CD4-positive, alpha-beta T cell treated with Interleukin-15 for 4 hours (primary cell): ENCODE data around the gene ASCL3.
"Not testable (repeated sequence)": the region's sequence is repeated elsewhere in the genome, so short reads cannot be mapped to it uniquely, and the experiment has no call there.

Experiments used
- DNase-seq: peaks from one replicate; pipeline ENCODE4 v3.0.0-alpha.2; 2020; ENCODE audit warnings: low spot score

Gene ASCL3

GRCh38 chr11:8910649-8911026 is 32.2 kb downstream of the ASCL3 start:
- DNase-seq, result no peak

DNA sequence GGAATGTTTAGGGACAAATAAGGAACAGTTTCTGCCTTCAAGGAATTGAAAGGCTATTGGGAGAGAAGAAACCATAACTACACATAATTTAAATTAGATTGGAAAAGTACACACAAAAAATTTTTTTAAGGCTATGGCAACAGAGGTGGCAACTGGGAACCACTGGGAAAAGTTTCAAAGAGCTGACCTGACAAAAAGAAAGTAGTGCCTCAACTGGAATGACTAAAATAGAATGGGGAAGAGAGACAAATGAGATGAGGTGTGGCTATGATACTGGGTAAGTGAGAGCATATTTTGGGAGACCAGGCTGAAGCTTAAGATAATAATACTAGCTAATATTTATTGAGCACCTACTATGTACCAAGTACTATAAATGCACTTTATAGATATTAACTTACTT is 34.7 kb downstream of the ASCL3 start:
- no peak for DNase-seq

DNA sequence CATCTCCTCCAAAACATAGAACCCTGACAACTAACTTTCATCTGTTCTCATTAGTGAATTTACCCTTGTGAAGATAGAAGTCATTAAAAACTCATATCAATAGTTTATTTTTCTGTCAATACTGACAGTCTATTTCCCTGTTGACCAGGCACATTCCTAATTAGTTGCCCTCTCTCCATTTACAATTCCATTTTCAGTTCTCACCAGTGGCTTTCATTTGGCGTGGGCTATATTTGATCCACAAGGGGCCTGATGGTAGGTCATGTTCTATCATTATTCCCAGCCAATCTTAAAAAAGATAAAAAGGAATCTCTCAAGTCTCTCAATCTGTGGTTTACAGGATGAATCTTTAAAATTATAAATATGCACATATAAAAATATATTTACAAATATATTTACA is 35.7 kb downstream of the ASCL3 start:
- DNase-seq, result no peak

DNA sequence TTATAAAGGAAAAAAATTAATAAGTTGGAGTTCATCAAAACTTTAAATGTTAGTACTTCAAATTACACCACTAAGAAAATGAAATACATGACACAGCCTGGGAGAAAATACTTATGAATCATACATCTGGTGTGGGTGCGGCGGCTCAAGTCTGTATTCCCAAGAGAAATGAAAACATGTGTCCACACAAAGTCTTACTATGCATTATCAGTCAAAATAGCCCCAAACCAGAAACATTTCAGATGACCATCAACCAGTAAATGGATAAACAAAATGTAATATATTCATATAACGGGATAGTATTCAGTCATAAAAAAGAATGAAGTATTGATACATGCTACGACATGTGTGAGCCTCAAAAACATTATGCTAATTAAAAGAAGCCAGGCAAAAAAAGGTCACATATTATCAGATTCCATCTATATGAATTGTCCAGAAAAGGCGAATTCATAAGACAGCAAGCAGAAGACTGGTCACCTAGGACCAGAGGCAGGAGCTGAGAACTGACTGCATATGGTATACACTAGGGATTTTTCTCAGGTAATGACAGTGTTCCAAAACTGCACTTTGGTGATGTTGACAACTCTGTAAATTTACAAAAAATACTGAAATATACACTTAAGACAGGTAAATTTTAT is 37.2 kb downstream of the ASCL3 start:
- DNase-seq, result no peak

DNA sequence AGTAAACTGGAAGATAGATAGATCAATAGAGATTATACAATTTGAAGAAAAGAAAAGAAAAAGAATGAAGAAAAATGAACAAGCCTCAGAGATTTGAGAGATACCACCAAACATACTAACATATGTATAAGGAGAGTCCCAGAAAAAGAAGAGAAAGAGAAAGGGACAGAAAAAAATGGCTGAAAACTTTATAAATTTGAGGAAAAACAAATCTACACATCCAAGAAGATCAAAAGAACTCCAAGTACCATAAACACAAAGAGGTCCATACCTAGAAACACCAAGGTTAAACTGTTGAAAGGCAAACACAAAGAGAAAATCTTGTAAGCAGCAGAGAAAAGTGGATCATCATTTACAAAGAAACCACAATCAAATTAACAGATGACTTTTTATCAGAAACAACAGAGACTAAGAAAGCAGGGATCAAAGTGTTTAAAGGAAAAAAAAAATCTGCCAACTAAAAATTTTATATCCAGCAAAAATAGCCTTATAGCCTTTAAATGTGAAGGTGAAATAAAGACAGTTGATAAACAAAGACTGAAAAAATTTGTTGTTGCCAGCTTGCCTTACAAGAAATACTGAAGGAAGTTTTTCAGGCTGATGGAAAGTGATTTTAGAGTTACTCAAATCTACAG is 43.6 kb downstream of the ASCL3 start:
- DNase-seq, result no peak

GRCh38 chr11:8891185-8891584 is 51.6 kb downstream of the ASCL3 start:
- DNase-seq, result not testable (repeated sequence)
